ENCODE data around the gene MID1.

MID1 gene

DNA sequence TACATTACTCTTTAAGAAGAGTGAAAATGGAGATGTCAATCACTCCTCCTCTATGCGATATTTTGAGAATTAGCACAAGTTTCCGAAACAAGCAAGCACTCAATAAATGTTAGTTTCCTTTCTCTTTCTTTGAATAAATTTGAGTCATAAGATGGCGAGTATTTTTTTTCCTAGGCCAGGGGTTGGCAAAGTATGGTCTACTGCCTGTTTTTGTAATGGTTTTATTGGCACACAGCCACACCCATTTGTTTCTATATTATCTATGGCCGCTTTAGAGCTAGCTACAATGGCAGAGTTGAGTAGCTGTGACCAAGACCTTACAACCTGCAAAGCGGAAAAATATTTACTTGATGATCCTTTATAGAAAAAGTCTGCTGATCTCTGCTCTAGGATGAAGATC is 139.5 kb downstream of the MID1 start:
- TF ChIP-seq POLR2AphosphoS5 (IDR thresholded peaks at IDR 0.05; ENCODE audit: low read depth, low read length): no peak
- no peak for TF ChIP-seq TAF1 (IDR thresholded peaks at IDR 0.05; ENCODE audit: low read depth, low read length)
- no peak for TF ChIP-seq SPI1 (IDR thresholded peaks at IDR 0.05; ENCODE audit: low read depth, low read length)
- TF ChIP-seq PAX5 (IDR thresholded peaks at IDR 0.05; ENCODE audit: insufficient read depth, low read length, severe bottlenecking): no peak
- DNase-seq (ENCODE audit: insufficient read length, low spot score): no peak
- FAIRE-seq: no peak

DNA sequence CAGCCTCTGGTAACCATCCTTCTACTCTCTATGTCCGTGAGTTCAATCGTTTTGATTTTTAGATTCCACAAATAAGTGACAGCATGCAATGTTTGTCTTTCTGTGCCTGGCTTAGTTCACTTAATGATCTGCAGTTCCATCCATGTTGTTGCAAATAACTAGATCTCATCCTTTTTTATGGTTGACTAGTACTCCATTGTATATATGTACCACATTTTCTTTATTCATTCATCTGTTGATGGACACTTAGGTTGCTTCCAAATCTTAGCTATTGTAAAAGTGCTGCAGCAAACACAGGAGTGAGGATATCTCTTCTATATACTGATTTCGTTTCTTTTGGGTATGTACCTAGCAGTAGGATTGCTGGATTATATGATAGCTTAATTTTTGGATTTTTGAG is 140.9 kb downstream of the MID1 start:
- TF ChIP-seq POU2F2 (IDR thresholded peaks at IDR 0.05; ENCODE audit: low read depth, low read length): no peak
- DNase-seq (ENCODE audit: insufficient read length, low spot score) (no peak), FAIRE-seq (no peak)

DNA sequence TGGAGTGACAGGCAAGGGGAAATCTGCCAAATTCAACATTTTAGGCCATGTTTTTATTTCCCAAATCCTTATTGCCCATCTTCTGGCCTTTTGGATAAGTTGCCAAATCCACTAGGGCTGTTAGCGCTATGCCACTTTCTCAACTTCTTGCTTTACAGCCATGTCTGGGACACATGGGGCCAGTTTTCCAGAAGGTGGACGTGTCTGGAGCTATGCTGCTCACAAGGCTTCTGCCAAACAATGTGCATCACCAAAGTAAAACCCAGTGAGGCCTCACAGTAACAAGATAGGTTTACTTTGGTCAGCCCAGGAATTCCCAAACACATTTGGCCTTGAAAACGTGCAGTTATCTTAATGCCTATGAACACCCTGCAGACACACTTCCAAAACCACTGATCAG is 142.9 kb downstream of the MID1 start:
- no peak for TF ChIP-seq POLR2A (IDR thresholded peaks at IDR 0.05; ENCODE audit: low read depth, low read length)
- TF ChIP-seq POLR2AphosphoS5 (IDR thresholded peaks at IDR 0.05; ENCODE audit: low read depth, low read length): no peak
- no peak for DNase-seq (ENCODE audit: insufficient read length, low spot score)
- FAIRE-seq: no peak

DNA sequence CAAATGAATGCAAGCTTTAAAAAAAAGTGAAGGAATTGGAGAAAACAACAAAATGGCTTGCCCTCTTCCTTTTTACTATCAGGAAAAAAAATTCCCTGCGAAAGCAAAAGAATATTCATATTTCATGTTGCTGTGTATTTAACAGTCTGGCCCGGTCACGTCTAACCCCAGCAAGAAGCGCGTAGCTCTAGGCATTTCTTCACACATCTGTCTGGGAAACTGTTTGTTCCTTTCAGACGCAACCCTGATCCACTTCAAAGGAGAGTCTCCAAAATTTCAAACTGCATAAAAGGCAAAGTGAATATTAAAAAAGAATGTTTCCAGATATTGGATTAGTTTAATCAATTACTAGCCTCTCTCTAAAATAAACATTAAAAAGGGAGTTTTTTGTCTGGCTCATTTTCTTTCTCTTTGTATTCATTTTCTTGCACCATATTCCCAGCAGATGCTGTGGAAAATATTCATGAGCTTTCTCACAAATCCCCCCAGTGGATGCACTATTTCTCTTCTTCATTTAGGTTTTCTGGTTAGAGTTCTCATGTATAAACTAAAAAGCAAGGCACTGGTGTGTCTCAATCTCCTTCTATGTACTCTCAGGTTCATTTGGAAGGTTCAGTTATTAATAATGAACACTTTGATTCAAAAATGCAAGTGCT is 145.3 kb downstream of the MID1 start:
- no peak for FAIRE-seq

DNA sequence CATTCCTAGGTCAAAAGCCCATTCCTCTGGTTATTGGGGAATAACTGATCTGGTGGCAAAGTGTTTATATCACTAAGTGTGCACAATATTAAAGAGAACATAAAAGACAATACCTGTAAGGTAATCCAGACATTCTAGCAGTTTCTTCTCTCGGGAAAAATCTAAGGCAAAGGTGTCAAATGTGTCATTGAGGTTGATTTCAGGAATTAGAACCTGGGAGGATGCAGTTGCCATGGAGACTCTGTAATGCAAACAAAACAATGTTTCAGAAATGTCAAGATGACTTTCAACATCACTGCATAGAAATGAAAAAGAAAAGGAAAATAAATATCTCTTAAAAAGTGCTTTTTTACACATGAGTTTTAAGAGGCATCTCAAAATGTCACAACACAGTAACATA is 145.9 kb downstream of the MID1 start:
- no peak for DNase-seq (ENCODE audit: insufficient read length, low spot score)
- no peak for FAIRE-seq
- no peak for TF ChIP-seq TAF1 (IDR thresholded peaks at IDR 0.05; ENCODE audit: low read depth, low read length)
- no peak for TF ChIP-seq SPI1 (IDR thresholded peaks at IDR 0.05; ENCODE audit: low read depth, low read length)
- TF ChIP-seq POLR2A (IDR thresholded peaks at IDR 0.05; ENCODE audit: low read depth, low read length): no peak
- no peak for TF ChIP-seq POU2F2 (IDR thresholded peaks at IDR 0.05; ENCODE audit: low read depth, low read length)
- no peak for TF ChIP-seq POLR2AphosphoS5 (IDR thresholded peaks at IDR 0.05; ENCODE audit: low read depth, low read length)
- TF ChIP-seq PAX5 (IDR thresholded peaks at IDR 0.05; ENCODE audit: insufficient read depth, low read length, severe bottlenecking): no peak

More for the DNA sequence above, 145.3 kb downstream of the MID1 start:
- no peak for DNase-seq (ENCODE audit: insufficient read length, low spot score)
- TF ChIP-seq SPI1 (IDR thresholded peaks at IDR 0.05; ENCODE audit: low read depth, low read length): no peak
- no peak for TF ChIP-seq POU2F2 (IDR thresholded peaks at IDR 0.05; ENCODE audit: low read depth, low read length)
- no peak for TF ChIP-seq PAX5 (IDR thresholded peaks at IDR 0.05; ENCODE audit: insufficient read depth, low read length, severe bottlenecking)
- no peak for TF ChIP-seq TAF1 (IDR thresholded peaks at IDR 0.05; ENCODE audit: low read depth, low read length)
- TF ChIP-seq POLR2A (IDR thresholded peaks at IDR 0.05; ENCODE audit: low read depth, low read length): no peak
- no peak for TF ChIP-seq POLR2AphosphoS5 (IDR thresholded peaks at IDR 0.05; ENCODE audit: low read depth, low read length)

DNA sequence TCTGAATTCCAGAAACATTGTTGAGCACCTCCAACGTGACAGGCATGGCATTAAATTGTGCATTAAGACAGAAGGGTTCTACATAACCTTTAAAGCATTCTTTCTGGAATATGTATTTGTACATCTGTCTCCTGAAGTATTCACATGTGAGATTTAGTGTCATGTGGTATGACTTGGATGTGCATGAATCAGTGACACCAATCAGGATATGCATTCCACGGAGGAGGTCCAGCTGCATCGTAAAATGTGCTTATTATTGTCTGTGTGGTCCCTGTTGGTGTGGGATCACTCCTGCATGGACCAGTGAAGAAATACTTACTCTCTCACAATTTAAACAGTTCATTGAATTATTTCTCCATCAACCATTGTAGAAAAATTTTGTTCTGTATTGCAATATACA is 149.0 kb downstream of the MID1 start:
- no peak for TF ChIP-seq POLR2A (IDR thresholded peaks at IDR 0.05; ENCODE audit: low read depth, low read length)
- TF ChIP-seq POU2F2 (IDR thresholded peaks at IDR 0.05; ENCODE audit: low read depth, low read length): no peak
- no peak for DNase-seq (ENCODE audit: insufficient read length, low spot score)
- no peak for FAIRE-seq

DNA sequence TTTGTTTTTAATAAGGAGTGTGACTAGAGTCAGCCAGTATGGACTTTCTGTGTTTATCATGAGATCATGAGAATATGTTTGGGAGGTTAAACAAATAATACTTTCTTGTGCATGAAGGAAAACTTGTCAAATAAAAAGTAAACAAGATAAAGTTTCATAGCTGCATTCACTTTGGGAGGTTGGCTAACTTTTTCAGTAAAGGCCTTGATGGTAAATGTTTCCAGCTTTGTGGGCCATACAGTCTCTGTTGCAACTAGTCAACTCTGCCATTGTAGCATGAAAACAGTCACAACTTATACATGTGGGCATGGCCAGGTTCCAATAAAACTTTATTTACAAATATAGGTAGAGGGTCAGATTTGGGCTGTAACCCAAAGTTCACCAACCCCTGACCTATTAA is 150.4 kb downstream of the MID1 start:
- TF ChIP-seq POLR2AphosphoS5 (IDR thresholded peaks at IDR 0.05; ENCODE audit: low read depth, low read length): no peak
- FAIRE-seq (no peak), DNase-seq (ENCODE audit: insufficient read length, low spot score) (no peak)

DNA sequence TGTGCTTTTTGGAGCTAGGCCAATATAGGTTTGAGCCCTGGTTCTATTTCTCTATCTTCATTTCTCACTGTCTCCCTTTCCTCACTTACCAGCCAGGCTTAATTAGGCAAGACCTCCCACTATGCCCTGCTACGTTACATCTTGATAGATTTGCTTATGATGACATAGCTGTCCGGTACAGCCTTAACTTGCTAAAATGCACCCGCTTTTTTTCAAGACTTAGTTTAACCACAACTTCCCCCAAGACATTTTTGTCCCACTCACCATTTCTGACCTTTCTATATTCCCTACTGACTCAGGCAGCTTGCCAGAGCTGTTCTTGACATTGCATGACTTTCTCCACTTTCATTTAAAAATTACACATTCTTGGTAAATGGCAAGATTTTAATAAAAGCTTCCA is 152.6 kb downstream of the MID1 start:
- no peak for DNase-seq (ENCODE audit: insufficient read length, low spot score)
- TF ChIP-seq PAX5 (IDR thresholded peaks at IDR 0.05; ENCODE audit: insufficient read depth, low read length, severe bottlenecking): no peak
- TF ChIP-seq POU2F2 (IDR thresholded peaks at IDR 0.05; ENCODE audit: low read depth, low read length): no peak
- no peak for TF ChIP-seq POLR2AphosphoS5 (IDR thresholded peaks at IDR 0.05; ENCODE audit: low read depth, low read length)
- TF ChIP-seq TAF1 (IDR thresholded peaks at IDR 0.05; ENCODE audit: low read depth, low read length): no peak
- TF ChIP-seq SPI1 (IDR thresholded peaks at IDR 0.05; ENCODE audit: low read depth, low read length): no peak
- TF ChIP-seq POLR2A (IDR thresholded peaks at IDR 0.05; ENCODE audit: low read depth, low read length): no peak
- FAIRE-seq: no peak

DNA sequence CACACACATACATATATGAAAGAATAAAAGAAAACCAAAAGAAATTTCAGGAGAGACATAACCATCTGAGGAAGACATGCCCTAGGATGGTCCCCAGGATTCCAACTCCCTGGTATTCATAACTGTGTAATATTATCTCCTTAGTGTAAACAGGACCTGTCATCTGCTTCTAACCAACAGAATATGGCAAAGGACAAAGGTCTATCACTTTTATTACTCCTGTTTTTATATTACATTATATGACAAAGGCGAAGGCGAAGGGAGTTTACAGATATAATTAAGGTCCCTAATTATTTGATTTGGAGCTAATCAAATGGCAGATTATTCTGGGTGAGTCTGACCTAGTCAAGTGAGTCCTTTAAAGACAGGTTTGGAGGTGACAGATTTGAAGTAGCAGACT is 155.1 kb downstream of the MID1 start:
- no peak for DNase-seq (ENCODE audit: insufficient read length, low spot score)
- TF ChIP-seq POU2F2 (IDR thresholded peaks at IDR 0.05; ENCODE audit: low read depth, low read length): no peak
- no peak for TF ChIP-seq POLR2AphosphoS5 (IDR thresholded peaks at IDR 0.05; ENCODE audit: low read depth, low read length)
- TF ChIP-seq TAF1 (IDR thresholded peaks at IDR 0.05; ENCODE audit: low read depth, low read length): no peak
- TF ChIP-seq SPI1 (IDR thresholded peaks at IDR 0.05; ENCODE audit: low read depth, low read length): no peak
- no peak for FAIRE-seq

DNA sequence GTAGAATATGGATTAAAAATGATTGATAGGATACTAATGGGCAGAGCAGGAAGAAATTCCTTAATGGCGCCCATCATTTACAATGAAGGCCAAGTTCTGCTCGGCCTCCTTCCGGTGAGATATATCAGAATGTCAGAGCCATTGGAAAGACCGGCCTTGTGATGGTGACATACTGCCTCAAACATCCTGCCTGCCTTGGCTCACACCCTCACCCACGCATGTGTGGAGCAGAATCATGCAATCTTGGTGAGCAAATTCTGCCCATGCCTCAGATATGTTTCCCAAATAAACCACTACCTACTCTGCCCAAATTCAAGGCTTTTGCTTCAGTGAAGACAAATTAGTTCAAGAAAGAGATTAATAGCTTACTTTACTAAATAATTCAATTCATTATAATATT is 163.3 kb downstream of the MID1 start:
- FAIRE-seq: no peak
- DNase-seq (ENCODE audit: insufficient read length, low spot score): no peak
- TF ChIP-seq TAF1 (IDR thresholded peaks at IDR 0.05; ENCODE audit: low read depth, low read length): no peak
- TF ChIP-seq POU2F2 (IDR thresholded peaks at IDR 0.05; ENCODE audit: low read depth, low read length): no peak
- no peak for TF ChIP-seq SPI1 (IDR thresholded peaks at IDR 0.05; ENCODE audit: low read depth, low read length)
- no peak for TF ChIP-seq PAX5 (IDR thresholded peaks at IDR 0.05; ENCODE audit: insufficient read depth, low read length, severe bottlenecking)
- no peak for TF ChIP-seq POLR2AphosphoS5 (IDR thresholded peaks at IDR 0.05; ENCODE audit: low read depth, low read length)
- TF ChIP-seq POLR2A (IDR thresholded peaks at IDR 0.05; ENCODE audit: low read depth, low read length): no peak

DNA sequence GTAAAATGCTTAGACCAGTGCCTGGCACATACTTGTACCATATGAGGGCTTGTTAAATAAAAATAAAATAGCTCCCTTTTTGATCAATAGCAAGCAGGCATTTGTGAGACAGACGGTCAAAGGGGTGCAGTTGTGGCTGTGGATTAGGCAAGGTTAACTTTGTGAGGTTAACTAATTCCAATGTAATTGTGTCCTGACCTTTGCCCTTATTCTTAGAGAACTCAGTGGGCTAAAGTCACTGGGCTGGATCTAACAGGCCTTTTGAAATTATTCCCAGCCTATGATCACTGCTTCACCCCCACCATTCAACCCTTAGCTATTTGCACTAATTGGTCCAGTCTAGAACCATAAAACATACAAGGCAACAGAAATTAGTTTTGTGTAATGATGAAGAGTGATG is 166.4 kb downstream of the MID1 start:
- DNase-seq (ENCODE audit: insufficient read length, low spot score) (no peak), FAIRE-seq (no peak)
- TF ChIP-seq PAX5 (IDR thresholded peaks at IDR 0.05; ENCODE audit: insufficient read depth, low read length, severe bottlenecking) (no peak), POLR2AphosphoS5 (IDR thresholded peaks at IDR 0.05; ENCODE audit: low read depth, low read length) (no peak), POU2F2 (IDR thresholded peaks at IDR 0.05; ENCODE audit: low read depth, low read length) (no peak), TAF1 (IDR thresholded peaks at IDR 0.05; ENCODE audit: low read depth, low read length) (no peak)
